Islet precursor cell (in vitro differentiated cells): Measurements from ENCODE around the gene IL17REL.
A peak's percentile ranks its signal among the peaks of the same experiment; 100 is the strongest.

Experiments
- DNase-seq: peaks from one replicate; pipeline ENCODE4 v3.0.0-alpha.2; 2018

IL17REL gene

DNA sequence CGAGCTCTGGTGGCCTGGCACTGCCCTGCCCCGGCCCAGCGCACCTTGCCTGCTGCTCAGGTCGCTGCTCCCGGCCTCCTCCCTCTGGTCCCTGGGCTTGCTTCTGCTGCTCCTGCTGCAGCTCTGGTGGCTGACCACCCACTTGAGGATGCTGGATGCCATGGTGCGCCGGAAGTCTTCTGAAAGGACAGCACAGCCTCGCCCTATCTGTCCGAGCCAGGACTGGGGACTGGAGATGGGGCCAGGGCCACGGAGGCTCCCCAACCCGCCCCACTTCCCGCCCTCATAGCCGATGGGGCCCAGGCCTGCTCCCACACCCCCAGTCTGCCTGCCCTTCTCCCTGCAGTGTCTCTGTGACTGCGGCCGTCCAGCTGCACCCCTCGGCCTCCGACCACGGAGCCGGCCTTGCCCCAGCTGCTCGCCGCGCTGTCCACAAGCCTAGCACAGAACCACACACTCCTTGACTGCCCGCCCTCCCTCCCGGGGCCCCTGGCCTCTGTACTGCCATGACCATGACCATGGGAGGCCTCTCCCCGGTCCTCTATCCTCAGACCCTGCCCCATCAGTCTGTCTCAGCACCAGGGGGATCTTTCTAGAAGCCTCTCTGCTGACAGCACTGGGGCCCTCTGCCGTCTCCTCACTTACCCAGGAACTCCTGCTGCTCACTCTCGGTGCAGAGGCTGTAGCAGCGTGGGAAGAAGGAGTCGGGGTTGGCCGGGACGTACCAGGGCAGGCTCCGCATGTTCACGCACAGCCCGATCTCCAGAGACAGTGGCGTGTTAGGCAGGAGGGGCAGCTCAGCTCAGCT, 32.9 kb upstream of the IL17REL start:
- no peak for DNase-seq

DNA sequence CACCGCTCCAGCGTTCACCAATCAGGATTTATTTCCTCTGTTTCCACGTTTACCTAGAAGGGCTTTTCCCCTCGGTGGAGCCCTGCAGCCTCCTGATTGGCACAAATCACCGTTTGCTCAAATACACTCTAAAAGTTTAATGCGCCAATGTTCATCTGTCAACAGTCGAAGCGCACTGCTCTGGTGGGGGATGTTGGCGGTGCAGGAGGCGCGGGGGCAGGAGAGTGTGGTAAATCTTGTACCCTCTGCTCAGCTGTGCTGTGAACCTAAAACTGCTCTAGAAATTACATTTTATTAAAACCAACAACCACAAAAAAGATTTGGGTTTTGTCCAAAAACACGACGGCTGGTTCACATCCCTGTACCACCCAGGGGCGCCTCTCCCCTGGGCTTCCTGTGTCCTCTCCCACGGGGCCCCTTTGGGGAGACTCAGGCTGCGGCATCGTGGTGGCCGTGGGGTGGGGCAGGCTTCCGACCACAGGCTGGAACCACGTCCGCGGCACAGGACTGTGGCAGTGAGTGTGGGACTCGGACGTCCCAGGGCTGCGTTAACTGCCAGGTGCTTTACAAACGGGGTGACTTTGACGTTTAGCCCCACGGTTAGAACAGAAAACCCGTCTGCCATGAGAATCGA, 32.0 kb upstream of the IL17REL start:
- no peak for DNase-seq

DNA sequence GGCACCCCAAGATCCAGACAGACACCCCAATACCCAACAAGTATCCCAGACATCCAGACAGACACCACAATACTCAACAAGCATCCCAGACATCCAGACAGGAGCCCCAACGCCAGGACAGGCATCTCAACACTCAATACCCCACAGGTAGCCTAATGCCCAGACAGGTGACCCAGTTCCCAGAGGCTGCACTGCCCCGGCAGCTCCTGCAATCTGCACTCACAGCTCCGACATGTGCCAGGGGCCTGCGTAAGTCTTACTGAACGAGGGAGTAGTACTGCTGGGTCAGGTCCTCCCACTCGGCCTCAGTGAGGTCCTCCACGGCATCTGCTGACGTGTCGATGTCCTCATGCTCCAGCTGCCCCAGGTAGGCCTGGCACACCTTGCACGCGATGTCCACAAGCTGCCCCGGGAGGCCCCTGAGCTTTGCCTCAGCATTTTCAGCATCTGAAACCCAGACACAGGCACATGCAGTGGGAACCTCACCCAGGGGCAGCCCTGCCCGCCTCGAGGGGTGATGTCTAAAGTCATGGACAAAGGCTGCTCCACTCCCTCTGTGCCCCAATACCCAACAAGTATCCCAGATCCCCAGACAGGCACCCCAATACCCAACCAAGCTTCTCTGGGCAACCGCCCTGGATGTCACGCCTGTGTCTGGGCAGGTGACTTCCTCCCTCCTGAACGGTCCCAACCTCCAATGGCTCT, 28.9 kb upstream of the IL17REL start:
- no peak for DNase-seq

DNA sequence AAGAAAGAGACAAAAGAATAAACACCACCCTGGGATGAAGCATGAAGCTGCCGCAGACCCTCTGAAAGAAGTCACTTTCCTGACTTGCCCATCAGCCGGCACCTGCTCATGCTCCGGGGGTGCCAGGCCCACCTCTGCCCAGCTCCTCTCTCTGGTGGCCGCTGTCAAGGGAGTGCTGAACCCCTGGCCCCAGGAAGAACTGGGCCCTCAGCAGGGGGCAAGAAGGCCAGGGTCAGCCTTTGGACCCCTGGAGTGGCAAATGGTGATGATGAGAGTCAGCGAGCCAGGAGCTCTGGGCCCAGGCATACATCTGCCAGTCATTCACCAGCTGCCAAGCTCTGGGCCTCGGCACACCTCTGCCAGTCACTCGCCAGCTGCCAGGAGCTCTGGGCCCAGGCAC, 28.2 kb upstream of the IL17REL start:
- DNase-seq, result no peak

DNA sequence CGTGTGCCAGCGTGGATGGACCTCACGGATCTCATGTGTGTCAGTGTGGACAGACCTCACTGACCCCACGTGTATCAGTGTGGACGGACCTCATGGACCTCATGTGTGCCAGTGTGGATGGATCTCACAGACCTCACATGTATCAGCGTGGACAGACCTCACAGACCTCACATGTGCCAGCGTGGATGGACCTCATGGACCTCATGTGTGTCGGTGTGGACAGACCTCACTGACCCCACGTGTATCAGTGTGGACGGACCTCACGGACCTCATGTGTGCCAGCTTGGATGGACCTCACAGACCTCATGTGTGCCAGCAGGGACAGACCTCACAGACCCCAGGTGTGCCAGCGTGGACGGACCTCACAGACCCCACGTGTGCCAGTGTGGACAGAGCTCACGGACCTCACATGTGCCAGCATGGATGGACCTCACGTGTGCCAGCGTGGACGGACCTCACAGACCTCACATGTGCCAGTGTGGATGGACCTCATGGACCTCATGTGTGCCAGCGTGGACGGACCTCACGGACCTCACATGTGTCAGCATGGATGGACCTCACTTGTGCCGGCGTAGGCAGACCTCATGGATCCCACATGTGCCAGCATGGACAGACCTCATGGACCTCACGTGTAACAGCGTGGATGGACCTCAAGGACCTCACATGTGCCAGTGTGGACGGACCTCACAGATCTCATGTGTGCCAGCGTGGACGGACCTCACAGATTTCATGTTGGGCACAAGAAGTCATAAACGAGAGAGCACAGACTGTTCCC, 27.3 kb upstream of the IL17REL start:
- no peak for DNase-seq

DNA sequence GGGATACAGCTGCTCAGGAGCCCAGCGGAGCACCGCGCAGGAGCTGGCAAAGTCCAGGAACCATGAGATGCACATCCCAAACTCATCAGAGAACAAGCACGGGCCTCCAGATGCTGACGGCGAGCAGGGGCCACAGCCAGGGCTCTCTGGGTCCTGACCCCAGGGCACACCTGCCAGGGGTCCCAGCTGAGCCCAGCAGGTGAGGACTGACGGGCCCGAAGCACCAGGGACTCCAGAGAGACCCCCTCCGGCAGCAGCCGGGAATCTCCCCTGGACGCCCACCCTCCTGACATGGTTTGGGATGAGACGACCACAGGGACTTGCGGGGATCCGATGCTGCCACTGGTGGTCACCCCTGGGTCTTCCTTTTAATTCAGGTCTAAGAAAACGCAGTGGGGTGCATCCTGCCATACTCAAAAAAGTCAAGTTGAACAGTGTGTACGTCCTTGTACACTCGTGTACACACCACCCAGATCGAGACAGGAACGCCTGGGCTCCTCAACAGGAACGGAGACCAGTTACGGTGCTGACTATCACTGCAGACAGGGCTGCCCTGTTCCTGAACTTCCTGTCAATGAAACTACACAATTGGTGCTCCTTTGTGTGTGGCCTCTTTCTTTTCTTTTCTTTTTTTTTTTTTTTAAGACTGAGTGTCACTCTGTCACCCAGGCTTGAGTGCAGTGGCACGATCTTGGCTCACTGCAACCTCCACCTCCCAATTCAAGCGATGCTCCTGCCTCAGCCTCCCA, 23.6 kb upstream of the IL17REL start:
- peak; percentile 48 for DNase-seq

DNA sequence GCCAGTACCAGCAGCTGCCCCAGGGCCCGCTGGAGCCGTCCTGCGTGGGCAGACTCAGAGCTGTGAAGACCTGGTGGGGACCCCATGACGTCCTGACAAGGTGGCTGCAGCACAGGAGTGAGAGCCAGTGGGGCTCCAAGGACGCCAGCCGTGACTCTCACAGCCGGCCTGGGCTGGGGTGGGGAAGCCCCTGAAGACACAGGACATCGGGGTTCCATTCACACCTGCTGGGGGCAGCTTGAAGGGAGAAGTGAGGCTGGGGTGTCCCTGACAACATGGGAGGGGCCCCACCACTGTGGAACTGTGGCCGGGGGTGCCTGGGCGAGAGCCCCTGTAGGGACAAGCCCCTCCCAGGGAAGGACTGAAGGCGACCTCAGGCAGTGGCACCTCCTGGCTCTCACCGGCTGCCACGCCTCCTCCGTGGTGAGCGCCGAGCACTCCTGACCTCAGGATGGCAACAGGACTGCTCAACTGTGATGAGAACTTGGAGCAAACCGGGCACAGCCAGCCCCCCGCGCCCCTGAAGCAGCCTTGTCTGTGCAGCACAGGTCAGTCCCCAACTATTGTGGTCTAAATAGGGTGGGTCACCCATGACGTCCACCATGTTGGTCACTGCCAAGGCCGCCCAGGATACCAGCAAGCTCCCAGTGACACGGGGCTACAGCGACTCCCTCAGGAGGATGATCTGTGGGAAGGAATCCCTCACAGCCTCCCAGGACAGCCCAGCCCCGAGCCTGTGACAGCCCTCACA, 22.7 kb upstream of the IL17REL start:
- no peak for DNase-seq

DNA sequence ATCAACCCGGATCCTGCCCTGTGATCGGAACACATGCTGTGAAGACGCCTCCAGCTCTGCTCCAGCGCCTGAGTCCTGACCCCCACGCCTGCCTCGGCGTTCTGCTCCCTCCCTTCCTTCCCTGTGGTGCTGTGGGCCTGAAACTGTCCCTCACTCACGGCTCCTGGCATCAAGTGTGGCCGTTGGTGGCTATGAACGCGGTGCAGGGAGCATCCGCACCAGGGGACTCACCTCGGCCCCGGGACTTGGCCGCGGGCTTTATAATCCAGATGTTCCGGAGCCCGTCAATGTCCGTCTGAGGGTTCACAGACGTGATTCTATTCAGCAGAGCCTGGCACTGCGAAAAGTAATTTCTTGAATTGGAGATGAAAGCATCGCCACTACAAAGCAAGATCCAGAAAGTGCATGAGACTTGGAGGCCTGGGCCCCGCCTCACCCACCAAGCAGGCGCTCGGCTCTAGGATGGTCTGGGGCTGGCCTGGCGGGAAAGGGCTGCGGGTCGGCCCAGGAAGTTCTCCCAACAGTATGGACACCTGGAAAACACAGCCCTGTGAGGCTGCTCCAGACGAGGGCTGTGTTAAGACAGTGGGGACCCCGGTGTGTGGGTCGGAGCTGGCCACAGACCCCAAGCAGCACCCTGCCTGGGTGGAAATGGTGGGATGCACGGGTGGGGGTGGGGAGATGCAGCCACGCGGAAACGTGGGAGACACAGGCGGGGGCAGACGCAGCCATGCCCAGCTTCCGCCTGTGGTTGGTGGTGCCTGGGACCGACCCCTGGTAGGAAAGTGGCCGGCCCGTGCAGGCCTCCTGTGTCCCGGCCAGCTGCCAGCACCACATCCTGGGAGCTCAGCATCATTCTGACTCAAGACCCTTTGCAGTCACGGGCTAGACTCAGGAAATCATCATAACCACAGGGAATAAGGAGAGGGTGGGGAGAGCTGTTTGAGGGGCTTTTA, 21.8 kb upstream of the IL17REL start:
- no peak for DNase-seq

DNA sequence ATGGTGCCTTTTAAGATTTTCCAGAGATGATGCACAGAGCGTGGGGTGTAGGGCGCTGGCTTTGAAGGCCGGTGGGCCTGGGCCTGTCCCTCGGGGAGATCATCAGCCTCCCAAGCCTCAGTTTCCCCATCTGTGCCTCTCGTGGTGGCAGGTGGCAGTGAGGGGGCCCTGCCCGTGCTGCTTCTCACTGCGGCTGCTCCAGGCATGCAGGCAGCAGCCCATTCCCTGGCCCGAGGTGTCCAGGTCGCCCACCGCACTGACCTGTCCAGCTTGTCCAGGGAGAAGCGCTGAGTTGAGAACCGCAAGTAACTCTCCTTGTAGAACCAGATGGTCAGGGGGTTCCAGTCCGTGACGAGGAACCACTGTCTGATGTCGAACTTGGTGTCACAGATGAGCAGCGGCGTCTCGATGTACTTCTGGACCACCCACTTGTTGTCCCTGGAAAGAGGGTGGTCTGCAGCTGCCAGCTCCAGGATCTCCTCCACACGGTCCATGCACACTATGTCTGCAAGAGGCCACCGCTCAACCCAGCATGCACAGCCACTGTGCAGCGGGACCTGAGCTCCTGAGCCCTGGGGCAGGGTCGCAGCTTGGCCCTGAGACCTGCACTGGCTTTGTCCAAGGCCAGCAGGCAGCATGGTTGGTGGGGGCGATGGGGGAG, 20.5 kb upstream of the IL17REL start:
- DNase-seq, result peak; percentile 44

DNA sequence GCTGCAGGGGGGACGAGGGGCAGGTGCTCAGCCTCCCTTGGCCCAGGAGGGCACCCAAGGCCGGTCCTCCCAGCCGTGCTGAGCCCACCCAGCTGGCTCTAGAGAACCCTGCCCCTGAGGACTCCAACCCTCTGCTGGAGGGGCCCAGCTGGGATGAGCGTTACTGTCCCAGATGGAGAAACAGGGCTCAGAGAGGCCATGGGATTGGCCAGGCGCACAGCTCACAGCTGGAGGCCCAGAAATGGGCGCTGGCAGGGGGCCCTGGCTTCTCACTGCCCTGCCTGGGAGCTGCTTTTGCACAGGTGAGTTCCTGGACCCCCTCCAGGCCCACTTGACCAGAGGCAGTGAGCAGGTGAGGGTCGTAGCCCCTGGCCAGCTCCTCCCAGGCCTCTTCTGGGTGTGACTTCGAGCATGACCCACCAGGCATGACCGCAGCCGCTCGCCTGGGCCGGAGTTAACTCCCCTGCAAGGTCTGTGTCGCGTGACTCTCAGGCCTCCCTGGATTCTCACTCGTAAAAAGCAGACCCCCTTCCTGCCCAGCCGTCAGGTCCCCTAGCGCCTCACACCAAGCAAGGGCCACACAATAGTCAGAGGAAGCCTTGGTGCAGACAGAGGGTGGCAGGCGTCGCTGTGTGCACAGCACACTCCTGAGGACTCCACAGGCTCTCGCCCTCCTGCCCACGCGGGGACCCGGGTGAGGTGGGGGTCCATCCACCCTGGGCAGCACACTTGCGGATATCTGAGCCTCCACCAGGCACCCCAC, 19.7 kb upstream of the IL17REL start:
- peak; percentile 49 for DNase-seq

DNA sequence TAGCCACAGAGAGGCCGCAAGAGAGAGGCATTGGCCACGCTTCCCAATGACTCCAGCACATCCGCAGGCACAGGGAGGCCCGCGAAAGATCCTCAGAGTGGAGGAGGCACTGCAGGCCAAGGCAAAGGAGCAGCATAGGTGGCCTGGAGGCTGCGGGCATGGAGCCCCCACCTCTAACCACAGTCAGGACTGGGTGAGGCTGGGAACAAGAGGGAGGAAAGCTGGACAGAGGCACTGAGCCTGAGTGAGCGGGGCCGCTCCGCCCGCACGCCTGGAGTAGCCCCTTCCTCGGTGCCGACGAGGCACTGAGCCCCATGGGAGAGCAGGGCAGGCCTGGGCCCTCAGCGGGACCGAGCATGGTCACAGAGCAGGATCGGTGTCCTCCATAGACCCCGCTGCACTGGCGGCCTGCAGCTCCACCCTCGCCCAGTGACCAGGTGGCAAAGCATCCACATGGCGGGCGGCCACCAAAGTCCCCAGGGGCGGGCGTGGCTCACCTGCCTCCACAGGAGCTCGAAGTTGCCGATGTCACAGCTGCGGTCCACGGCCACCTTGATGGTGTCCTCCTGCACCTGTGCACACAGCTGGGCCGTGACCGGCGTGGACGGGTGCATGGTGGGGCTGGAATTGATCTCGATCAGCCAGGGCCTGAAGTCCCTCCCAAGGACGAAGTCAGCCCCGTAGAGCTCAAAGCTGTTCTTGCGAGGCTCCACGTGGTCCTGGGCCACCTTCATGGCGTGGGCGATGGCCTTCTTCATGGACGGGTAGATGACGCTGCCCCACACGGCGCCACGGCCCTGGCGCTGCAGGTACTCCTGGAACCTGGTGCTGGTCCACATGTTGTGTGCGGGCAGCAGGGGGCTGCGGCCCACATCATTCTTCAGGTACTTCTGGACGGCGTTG, 18.9 kb upstream of the IL17REL start:
- peak; percentile 50 for DNase-seq

DNA sequence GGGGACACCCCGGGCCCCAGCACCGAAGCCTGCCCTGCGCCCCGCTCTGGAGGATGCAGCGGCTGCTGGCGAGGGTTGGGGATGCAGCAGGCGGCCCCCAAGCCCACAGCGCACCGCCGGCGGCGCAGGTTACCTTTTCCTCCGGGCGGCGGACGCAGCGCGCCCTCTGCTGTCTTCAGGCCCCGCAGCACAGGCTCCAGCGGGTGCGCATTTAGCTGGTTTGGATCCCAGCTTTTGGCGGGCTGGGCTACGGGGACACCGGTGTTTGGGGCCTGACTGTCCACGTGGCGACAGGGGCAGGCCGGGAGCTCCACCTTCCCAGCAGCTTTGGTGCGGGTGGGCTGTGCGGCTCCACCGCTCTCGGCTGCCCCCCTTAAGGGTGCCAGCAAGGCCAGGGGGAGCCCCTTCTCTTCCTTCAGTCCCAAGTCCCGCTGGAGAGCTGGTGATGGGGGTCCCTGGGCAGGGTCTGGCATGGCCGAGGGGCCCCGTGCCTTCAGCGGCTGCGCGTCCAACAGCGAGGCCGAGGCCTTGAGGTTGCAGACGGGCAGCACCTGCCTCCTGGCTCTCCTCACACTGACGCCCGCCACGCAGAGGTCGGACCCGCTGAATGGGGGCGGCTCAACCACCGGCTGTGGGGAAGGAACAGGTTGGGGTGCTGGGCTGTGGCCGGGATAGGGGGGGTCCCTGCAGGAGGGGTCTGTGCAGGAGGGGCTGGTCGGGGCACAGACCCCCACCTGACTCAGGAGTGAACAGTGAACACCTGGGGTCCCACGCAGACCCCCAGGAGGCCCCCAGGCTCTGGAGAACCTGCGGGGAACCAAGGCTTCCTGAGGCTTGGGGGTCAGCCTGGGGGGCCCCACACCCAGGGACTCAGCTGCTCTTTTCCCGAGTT, 18.0 kb upstream of the IL17REL start:
- DNase-seq, result peak; percentile 72

DNA sequence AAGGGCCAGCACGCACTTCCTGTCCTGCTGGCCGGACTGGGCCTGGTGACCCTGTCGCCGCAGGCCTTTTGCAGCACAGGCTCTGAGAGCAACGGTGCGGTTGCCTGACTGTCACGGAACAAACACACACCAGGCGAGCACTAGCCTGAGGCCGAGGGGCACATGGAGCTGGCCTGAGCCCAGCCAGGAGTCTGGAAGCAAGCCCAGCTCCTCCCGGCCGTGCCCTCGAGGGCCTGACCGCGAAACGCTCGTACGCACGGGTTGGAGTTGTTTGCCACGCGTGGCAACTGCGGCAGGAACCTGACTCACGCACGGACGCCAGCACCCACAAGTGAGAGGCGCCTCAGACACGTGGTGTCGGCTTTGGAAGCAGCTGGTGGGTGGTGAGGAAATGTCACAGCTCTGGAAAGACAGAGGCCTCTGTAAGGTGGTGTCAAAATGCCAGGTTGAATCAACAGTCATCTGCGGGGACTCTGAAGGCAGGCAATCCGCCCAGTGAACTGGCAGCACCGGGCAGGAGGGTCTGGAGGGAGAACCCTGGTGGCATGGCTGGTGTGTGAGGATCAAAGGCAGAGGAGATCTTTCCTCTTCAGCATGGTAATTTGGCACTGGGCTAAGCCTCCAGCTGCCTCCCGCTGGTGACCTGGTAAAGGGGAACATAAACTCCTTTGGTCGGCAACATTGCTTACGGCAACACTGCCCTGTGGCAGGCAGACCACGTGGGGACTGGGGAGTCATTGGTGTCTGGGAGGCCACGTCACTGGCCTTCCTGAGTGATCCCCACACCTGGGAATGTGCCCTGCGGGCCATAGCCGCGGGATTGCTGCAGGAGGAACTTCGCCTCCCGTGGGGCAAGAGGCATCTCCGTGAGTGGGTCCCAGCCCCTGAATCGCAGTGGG, 15.3 kb upstream of the IL17REL start:
- DNase-seq, result peak; percentile 59

DNA sequence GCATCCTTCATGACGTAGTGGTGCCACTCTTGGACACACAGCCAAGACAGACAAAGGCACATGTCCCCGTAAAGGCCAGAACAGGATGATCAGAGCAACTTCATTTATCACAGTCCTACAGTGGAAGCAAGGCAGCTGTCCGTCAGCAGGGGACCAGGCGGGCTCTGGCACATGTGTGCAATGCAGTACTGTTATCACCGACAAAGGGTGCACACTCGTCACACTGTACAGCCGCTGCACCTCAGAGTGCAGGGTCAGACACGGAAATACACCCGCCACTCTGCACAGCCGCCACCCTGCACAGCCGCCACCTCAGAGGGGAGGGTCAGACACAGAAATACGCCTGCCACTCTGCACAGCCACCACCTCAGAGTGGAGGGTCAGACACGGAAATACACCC, 13.4 kb upstream of the IL17REL start:
- no peak for DNase-seq

DNA sequence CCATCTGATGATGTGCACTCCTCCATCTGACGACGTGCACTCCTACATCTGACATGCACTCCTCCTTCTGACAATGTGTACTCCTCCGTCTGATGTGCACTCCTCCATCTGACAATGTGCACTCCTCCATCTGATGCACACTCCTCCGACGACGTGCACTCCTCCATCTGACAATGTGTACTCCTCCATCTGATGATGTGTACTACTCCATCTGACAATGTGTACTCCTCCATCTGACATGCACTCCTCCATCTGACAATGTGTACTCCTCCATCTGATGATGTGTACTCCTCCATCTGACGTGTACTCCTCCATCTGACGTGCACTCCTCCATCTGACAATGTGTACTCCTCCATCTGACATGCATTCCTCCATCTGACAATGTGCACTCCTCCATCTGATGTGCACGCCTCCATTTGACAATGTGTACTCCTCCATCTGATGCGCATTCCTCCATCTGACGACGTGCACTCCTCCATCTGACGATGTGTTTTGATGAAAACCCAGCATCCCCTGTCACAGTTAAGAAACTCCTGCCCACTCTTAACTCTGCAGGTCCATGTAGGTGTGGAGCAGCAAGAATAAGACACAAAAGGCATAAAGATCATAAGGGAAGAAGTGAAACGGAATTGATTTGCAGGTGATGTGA, 9.7 kb upstream of the IL17REL start:
- DNase-seq, result no peak
